SJCRH30 (cell line): ENCODE results near the gene EPHA3. TPM values are rescaled to one million over a fixed set of nuclear protein-coding genes. Genes with fewer than 3 reads are reported as not detected.

Experiments used
- DNase-seq, 2 experiments: peaks; one replicate each; pipeline ENCODE4 v3.0.0-alpha.2; 2015 to 2020
- H3K27ac ChIP-seq: fragments of 250-450 bp; sonication (Bioruptor Pico); 2 replicates; pipeline ENCODE4 v1.5.1; 2020; ENCODE audit warnings: mild to moderate bottlenecking, moderate library complexity
- H3K27me3 ChIP-seq: fragments of 250-450 bp; sonication (Bioruptor Pico); 2 replicates; pipeline ENCODE4 v1.5.1; 2020; ENCODE audit warnings: mild to moderate bottlenecking, moderate library complexity
- H3K36me3 ChIP-seq: fragments of 250-450 bp; sonication (Bioruptor Pico); 2 replicates; pipeline ENCODE4 v1.5.1; 2020; ENCODE audit warnings: mild to moderate bottlenecking, moderate library complexity
- H3K4me1 ChIP-seq: fragments of 250-450 bp; sonication (Bioruptor Pico); 2 replicates; pipeline ENCODE4 v1.5.1; 2020; ENCODE audit warnings: mild to moderate bottlenecking, moderate library complexity
- H3K4me3 ChIP-seq: fragments of 250-450 bp; sonication (Bioruptor Pico); 2 replicates; pipeline ENCODE4 v1.5.1; 2020; ENCODE audit warnings: mild to moderate bottlenecking, moderate library complexity
- H3K9me3 ChIP-seq: fragments of 250-450 bp; sonication (Bioruptor Pico); replicated peaks from 2 replicates; pipeline ENCODE4 v1.5.1; 2020; ENCODE audit warnings: mild to moderate bottlenecking, moderate library complexity
- total RNA-seq: library from RNA; depleted of rRNA; stranded (reverse); fragments of >200 nt; shearing (Covaris generic); gene quantifications from 2 replicates; pipeline ENCODE4 v1.2.3, GENCODE V29; 2014

EPHA3 gene
- total RNA-seq, 1 experiment from 2014 or later, result 1.1 TPM

DNA sequence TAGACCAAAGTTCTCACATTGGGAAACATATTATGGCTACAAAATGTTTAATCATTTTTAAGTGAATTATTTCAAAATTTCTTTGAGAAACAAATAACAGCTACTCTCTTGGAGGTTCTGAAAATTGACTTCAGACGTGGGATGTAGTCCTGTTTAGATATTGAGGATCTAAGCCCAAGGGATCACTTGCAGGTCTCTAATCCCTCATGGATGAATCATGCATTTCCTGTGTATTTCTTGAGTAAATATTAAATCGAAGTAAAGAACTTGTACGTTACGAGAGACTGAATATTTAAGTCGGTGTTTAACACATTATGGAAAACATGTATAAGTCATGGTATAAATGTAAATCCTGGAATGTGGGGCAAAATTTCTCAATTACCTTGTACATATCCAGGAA, 119.8 kb downstream of the EPHA3 start:
- Histone ChIP-seq H3K36me3 (no peaks in the 10 kb centered on the region), H3K9me3 (no peaks in the 10 kb centered on the region), H3K4me3 (no peak overlapping the region), H3K27ac (no peak overlapping the region), H3K4me1 (peaks cover 18% of the 10 kb centered on the region), H3K27me3 (no peaks in the 10 kb centered on the region)
- no peak for DNase-seq

DNA sequence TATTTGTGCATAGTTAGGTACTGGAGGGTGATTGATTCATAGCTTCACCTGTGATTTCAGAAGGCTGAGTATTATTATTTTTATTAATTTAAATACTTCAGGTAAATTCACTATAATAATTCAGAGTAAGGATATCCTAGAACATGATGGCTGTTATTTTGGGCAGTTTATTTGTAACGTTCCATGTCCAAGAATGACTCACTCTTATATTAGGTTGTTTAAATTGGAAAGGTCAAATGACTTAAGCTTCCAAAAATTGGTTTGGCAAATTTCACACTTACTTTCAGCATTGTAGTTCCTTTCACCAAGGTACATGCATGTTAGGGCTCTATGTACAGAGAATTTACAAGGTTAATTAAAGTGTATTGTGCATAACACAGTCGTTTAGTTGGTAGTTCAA, 120.2 kb downstream of the EPHA3 start:
- Histone ChIP-seq H3K4me3 (no peak overlapping the region), H3K36me3 (no peaks in the 10 kb centered on the region), H3K27me3 (no peaks in the 10 kb centered on the region), H3K9me3 (no peaks in the 10 kb centered on the region), H3K4me1 (peaks cover 18% of the 10 kb centered on the region), H3K27ac (no peak overlapping the region)
- no peak for DNase-seq

GRCh38 chr3:89232155-89232554, 124.7 kb downstream of the EPHA3 start:
- no peaks in the 10 kb centered on the region for H3K27me3 ChIP-seq
- no peaks in the 10 kb centered on the region for H3K36me3 ChIP-seq
- no peak for DNase-seq
- H3K4me1 ChIP-seq, result peaks cover 11% of the 10 kb centered on the region
- no peak overlapping the region for H3K4me3 ChIP-seq
- no peaks in the 10 kb centered on the region for H3K9me3 ChIP-seq
- no peak overlapping the region for H3K27ac ChIP-seq

DNA sequence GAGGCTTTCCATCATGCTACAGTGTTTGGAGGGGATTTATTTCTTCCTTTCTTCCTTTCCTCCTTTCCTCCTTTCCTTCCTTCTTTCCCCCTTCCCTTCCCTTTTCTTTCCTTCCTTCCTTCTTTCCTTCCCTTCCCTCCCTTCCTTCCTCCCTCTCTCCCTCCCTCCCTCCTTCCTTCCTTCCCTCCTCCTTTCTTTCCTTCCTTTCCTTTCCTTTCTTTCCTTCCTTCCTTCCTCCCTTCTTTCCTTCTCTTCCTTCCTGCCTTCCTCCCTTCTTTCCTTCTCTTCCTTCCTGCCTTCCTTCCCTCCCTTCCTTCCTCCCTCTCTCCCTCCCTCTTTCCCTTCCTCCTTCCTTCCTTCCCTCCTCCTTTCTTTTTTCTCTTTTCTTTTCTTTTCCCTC, 127.2 kb downstream of the EPHA3 start:
- no peaks in the 10 kb centered on the region; the same call in 1 of the 2 replicates for H3K4me1 ChIP-seq
- no peak overlapping the region for H3K27ac ChIP-seq
- DNase-seq, result no peak
- H3K27me3 ChIP-seq, result no peaks in the 10 kb centered on the region
- no peaks in the 10 kb centered on the region for H3K9me3 ChIP-seq
- H3K36me3 ChIP-seq, result no peaks in the 10 kb centered on the region
- H3K4me3 ChIP-seq, result no peak overlapping the region

GRCh38 chr3:89238846-89239245, 131.4 kb downstream of the EPHA3 start:
- H3K4me3 ChIP-seq, result no peak overlapping the region
- H3K27me3 ChIP-seq, result no peaks in the 10 kb centered on the region
- DNase-seq, result no peak
- peaks cover 6% of the 10 kb centered on the region for H3K4me1 ChIP-seq
- H3K27ac ChIP-seq, result no peak overlapping the region
- H3K9me3 ChIP-seq, result no peaks in the 10 kb centered on the region
- H3K36me3 ChIP-seq, result no peaks in the 10 kb centered on the region

DNA sequence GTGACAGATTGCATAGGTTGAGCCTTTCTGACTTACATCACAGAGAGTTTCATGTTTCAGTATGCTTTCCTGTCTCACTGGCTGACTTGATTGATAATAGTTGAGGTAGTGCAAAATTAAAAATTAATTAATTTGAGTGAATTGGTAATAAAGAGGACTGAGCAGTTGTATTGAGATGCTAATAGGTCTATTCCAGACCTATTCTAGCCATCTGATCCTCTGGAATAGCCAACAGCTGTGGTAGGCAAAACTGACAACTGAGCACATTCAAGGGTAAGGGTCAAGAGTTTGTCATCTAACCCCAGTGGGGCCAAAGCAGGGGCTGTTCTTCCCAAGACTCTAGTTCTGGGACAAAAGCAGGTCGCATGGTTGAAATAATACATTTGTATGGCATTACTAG, 132.4 kb downstream of the EPHA3 start:
- no peak overlapping the region for H3K4me3 ChIP-seq
- peaks cover 6% of the 10 kb centered on the region for H3K4me1 ChIP-seq
- H3K36me3 ChIP-seq, result no peaks in the 10 kb centered on the region
- H3K27me3 ChIP-seq, result no peaks in the 10 kb centered on the region
- peak; percentile 11 to 42 for DNase-seq
- no peak overlapping the region for H3K27ac ChIP-seq
- H3K9me3 ChIP-seq, result no peaks in the 10 kb centered on the region

GRCh38 chr3:89245612-89246011, 138.2 kb downstream of the EPHA3 start:
- no peaks in the 10 kb centered on the region; the same call in 1 of the 2 replicates for H3K4me1 ChIP-seq
- H3K9me3 ChIP-seq, result no peaks in the 10 kb centered on the region
- DNase-seq, result no peak
- no peaks in the 10 kb centered on the region for H3K36me3 ChIP-seq
- H3K27me3 ChIP-seq, result no peaks in the 10 kb centered on the region
- H3K4me3 ChIP-seq, result no peak overlapping the region
- H3K27ac ChIP-seq, result no peak overlapping the region

DNA sequence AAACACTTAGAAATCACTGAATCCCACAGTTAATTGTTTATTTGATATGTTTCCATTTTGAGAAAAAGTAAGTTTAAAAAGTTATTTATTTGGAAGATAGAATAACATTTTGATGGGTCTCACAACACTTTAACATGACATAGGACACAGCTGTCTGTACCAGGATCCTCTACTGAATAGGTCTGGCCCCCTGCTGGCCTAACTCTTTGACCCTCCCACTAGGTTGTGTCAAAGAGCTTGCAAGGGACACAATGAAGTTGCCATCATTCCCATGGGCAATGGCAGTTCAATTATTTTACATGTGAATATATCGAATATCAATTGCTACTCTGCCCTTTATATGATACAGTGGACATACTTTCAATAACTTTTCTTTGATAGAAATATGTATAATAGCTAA, 138.9 kb downstream of the EPHA3 start:
- Histone ChIP-seq H3K4me3 (no peak overlapping the region), H3K36me3 (no peaks in the 10 kb centered on the region), H3K9me3 (no peaks in the 10 kb centered on the region), H3K4me1 (no peaks in the 10 kb centered on the region; the same call in 1 of the 2 replicates), H3K27ac (no peak overlapping the region), H3K27me3 (no peaks in the 10 kb centered on the region)
- DNase-seq, result peak in 1 of 2 experiments; percentile 30

- H3K4me1 ChIP-seq, result no peaks in the 10 kb centered on the region; the same call in 1 of the 2 replicates
- DNase-seq, result no peak
- H3K27ac ChIP-seq, result no peak overlapping the region
- no peak overlapping the region for H3K4me3 ChIP-seq
- H3K36me3 ChIP-seq, result no peaks in the 10 kb centered on the region
- no peaks in the 10 kb centered on the region for H3K9me3 ChIP-seq
- no peaks in the 10 kb centered on the region for H3K27me3 ChIP-seq
These were observed 143.3 kb downstream of the EPHA3 start for GRCh38 chr3:89250742-89251141.

DNA sequence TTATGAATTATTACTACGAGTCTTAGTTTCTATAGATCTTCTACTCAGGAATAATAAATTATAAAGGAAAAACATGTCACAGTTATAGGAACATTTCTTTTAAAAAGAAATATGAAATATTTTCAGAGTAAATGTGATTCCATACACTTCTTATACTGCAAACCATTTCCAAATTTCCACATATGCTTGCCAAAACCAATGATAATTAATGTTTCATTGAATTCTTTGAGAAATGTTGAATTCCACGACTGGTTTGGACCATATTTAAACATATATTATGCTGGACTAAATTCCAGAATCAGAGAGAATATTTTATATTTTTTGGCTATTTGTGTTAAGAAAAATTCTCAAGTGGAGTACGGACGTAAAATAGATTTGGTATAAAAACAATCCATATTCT, 144.6 kb downstream of the EPHA3 start:
- Histone ChIP-seq H3K4me3 (no peak overlapping the region), H3K4me1 (no peaks in the 10 kb centered on the region; the same call in 1 of the 2 replicates), H3K27ac (no peak overlapping the region), H3K36me3 (no peaks in the 10 kb centered on the region), H3K27me3 (no peaks in the 10 kb centered on the region), H3K9me3 (no peaks in the 10 kb centered on the region)
- DNase-seq, result no peak

GRCh38 chr3:89252860-89253259, 145.4 kb downstream of the EPHA3 start:
- H3K9me3 ChIP-seq, result no peaks in the 10 kb centered on the region

GRCh38 chr3:89256395-89256794, 149.0 kb downstream of the EPHA3 start:
- no peak overlapping the region for H3K4me3 ChIP-seq
- H3K36me3 ChIP-seq, result no peaks in the 10 kb centered on the region
- H3K27me3 ChIP-seq, result no peaks in the 10 kb centered on the region
- H3K4me1 ChIP-seq, result no peaks in the 10 kb centered on the region
- no peaks in the 10 kb centered on the region for H3K9me3 ChIP-seq
- H3K27ac ChIP-seq, result no peak overlapping the region
- no peak for DNase-seq

More at GRCh38 chr3:89252860-89253259, 145.4 kb downstream of the EPHA3 start:
- Histone ChIP-seq H3K27ac (no peak overlapping the region), H3K36me3 (no peaks in the 10 kb centered on the region), H3K4me1 (no peaks in the 10 kb centered on the region; the same call in 1 of the 2 replicates), H3K4me3 (no peak overlapping the region), H3K27me3 (no peaks in the 10 kb centered on the region)
- DNase-seq, result no peak

- no peak for DNase-seq
- Histone ChIP-seq H3K4me3 (no peak overlapping the region), H3K4me1 (no peaks in the 10 kb centered on the region), H3K9me3 (no peaks in the 10 kb centered on the region), H3K36me3 (no peaks in the 10 kb centered on the region), H3K27ac (no peak overlapping the region), H3K27me3 (no peaks in the 10 kb centered on the region)
These were observed 149.5 kb downstream of the EPHA3 start for GRCh38 chr3:89256882-89257281.

- no peaks in the 10 kb centered on the region for H3K27me3 ChIP-seq
- H3K27ac ChIP-seq, result no peak overlapping the region
- no peaks in the 10 kb centered on the region for H3K4me1 ChIP-seq
- DNase-seq, result no peak
- H3K9me3 ChIP-seq, result no peaks in the 10 kb centered on the region
- no peak overlapping the region for H3K4me3 ChIP-seq
- no peaks in the 10 kb centered on the region for H3K36me3 ChIP-seq
These were observed 153.3 kb downstream of the EPHA3 start for GRCh38 chr3:89260721-89261120.

- Histone ChIP-seq H3K27ac (no peak overlapping the region), H3K36me3 (no peaks in the 10 kb centered on the region), H3K27me3 (no peaks in the 10 kb centered on the region), H3K4me1 (no peaks in the 10 kb centered on the region), H3K9me3 (no peaks in the 10 kb centered on the region), H3K4me3 (no peak overlapping the region)
- DNase-seq, result no peak
These were observed 154.3 kb downstream of the EPHA3 start for GRCh38 chr3:89261673-89262072.

GRCh38 chr3:89262309-89262929, 155.0 kb downstream of the EPHA3 start:
- H3K9me3 ChIP-seq, result no peaks in the 10 kb centered on the region
- no peak overlapping the region for H3K27ac ChIP-seq
- no peaks in the 10 kb centered on the region for H3K36me3 ChIP-seq
- H3K27me3 ChIP-seq, result no peaks in the 10 kb centered on the region
- no peak overlapping the region for H3K4me3 ChIP-seq
- DNase-seq, result no peak
- H3K4me1 ChIP-seq, result peaks cover 4% of the 10 kb centered on the region
